SU-DHL-6 (cell line): ENCODE results near the gene MLXIPL.

ENCODE experiments used
- CTCF ChIP-seq: fragments of 200-600 bp; sonication (generic); IDR thresholded peaks from one replicate; pipeline ENCODE4 v1.5.1; 2017; ENCODE audit warnings: antibody characterized with exemption, mild to moderate bottlenecking, low read length, moderate library complexity; ENCODE audit not compliant: insufficient read depth, poor library complexity, severe bottlenecking
- EZH2phosphoT487 ChIP-seq: fragments of 200-600 bp; sonication (generic), shearing (Covaris generic); conservative IDR thresholded peaks from 2 replicates; pipeline ENCODE4 v1.6.1; 2018; ENCODE audit warnings: mild to moderate bottlenecking, antibody characterized with exemption, low read length, moderate library complexity, mixed read lengths

GRCh38 chr7:73669288-73669701 lies 45.0 kb upstream of the MLXIPL start:
- no peak for TF ChIP-seq CTCF
- TF ChIP-seq EZH2phosphoT487: no peak
